A673 (cell line): ENCODE measurements around the gene SFT2D1. TPM values are rescaled to one million over a fixed set of nuclear protein-coding genes. Genes with fewer than 3 reads are reported as not detected.

ENCODE experiments used
- BruUV-seq: library from RNA; stranded (reverse); fragments of 400-500 nt; replicated peaks from 2 replicates; lab custom pipeline; 2021; lab: Mats Ljungman, UMichigan
- CTCF ChIA-PET: fragments of 300-600 bp; sonication (Branson Sonifier 250); formaldehyde crosslinking; loops from one replicate; lab custom pipeline; 2022; ENCODE audit warnings: antibody characterized with exemption; lab: Charles Lee
- POLR2A ChIA-PET: fragments of 300-600 bp; sonication (Branson Sonifier 250); formaldehyde crosslinking; loops from one replicate; lab custom pipeline; 2022; ENCODE audit warnings: antibody characterized with exemption; ENCODE audit not compliant: low non-redundant PET; lab: Charles Lee
- DNase-seq: peaks from one replicate; pipeline ENCODE4 v3.0.0-alpha.2; 2015; ENCODE audit warnings: low spot score
- H3K27ac ChIP-seq: fragments of 200-600 bp; sonication (generic); 2 replicates; pipeline ENCODE4 v1.5.1; 2016; ENCODE audit warnings: mixed run types, low read depth, mild to moderate bottlenecking, mixed read lengths, antibody characterized with exemption, low read length; ENCODE audit not compliant: poor library complexity, severe bottlenecking
- H3K27me3 ChIP-seq: fragments of 200-600 bp; sonication (generic); replicated peaks from 2 replicates; pipeline ENCODE4 v1.6.1; 2017; ENCODE audit warnings: mixed run types, low read depth, mild to moderate bottlenecking, mixed read lengths, antibody characterized with exemption, low read length; ENCODE audit not compliant: insufficient read depth, poor library complexity
- H3K36me3 ChIP-seq: fragments of 200-600 bp; sonication (generic); 2 replicates; pipeline ENCODE4 v1.6.1; 2016; ENCODE audit warnings: mixed run types, mild to moderate bottlenecking, mixed read lengths, antibody characterized with exemption, low read length; ENCODE audit not compliant: insufficient read depth, poor library complexity, severe bottlenecking
- H3K4me1 ChIP-seq: fragments of 200-600 bp; sonication (generic); 2 replicates; pipeline ENCODE4 v1.6.1; 2017; ENCODE audit warnings: mixed run types, mild to moderate bottlenecking, mixed read lengths, antibody characterized with exemption, low read length; ENCODE audit not compliant: insufficient read depth, poor library complexity, severe bottlenecking
- H3K4me3 ChIP-seq: fragments of 200-600 bp; sonication (generic); 2 replicates; pipeline ENCODE4 v1.5.1; 2016; ENCODE audit warnings: low read depth, mixed run types, mild to moderate bottlenecking, mixed read lengths, low read length; ENCODE audit not compliant: poor library complexity, severe bottlenecking
- H3K9me3 ChIP-seq: fragments of 200-600 bp; sonication (generic); 2 replicates; pipeline ENCODE4 v1.6.1; 2016; ENCODE audit warnings: mixed run types, low read depth, mild to moderate bottlenecking, mixed read lengths, antibody characterized with exemption, low read length; ENCODE audit not compliant: poor library complexity, severe bottlenecking
- EZH2 ChIP-seq: fragments of 200-600 bp; sonication (generic); IDR thresholded peaks from 2 replicates; pipeline ENCODE4 v1.6.1; 2017; ENCODE audit warnings: borderline replicate concordance, low read depth, mild to moderate bottlenecking, mixed read lengths, antibody characterized with exemption, low read length; ENCODE audit not compliant: poor library complexity, severe bottlenecking
- intact Hi-C: fragments of 100-400 bp; cut with micrococcal nuclease; formaldehyde crosslinking; loops from one replicate; pipeline ENCODE4 v1.10.0; 2022; ENCODE audit not compliant: unreplicated experiment
- total RNA-seq: library from RNA; stranded (reverse); gene quantifications from 2 replicates; pipeline ENCODE4 v1.2.3, GENCODE V29; 2021
- TF ChIP-seq, protein P1 (sequence below): fragments of 300-800, 200-600 bp; sonication (generic); conservative IDR thresholded peaks from 2 replicates; pipeline ENCODE4 v1.5.1; 2017; ENCODE audit warnings: low read depth, mild to moderate bottlenecking, antibody characterized with exemption, low read length, moderate library complexity, mixed read lengths

SFT2D1 gene
- total RNA-seq, 1 experiment from 2014 or later, result 62.0 TPM

DNA sequence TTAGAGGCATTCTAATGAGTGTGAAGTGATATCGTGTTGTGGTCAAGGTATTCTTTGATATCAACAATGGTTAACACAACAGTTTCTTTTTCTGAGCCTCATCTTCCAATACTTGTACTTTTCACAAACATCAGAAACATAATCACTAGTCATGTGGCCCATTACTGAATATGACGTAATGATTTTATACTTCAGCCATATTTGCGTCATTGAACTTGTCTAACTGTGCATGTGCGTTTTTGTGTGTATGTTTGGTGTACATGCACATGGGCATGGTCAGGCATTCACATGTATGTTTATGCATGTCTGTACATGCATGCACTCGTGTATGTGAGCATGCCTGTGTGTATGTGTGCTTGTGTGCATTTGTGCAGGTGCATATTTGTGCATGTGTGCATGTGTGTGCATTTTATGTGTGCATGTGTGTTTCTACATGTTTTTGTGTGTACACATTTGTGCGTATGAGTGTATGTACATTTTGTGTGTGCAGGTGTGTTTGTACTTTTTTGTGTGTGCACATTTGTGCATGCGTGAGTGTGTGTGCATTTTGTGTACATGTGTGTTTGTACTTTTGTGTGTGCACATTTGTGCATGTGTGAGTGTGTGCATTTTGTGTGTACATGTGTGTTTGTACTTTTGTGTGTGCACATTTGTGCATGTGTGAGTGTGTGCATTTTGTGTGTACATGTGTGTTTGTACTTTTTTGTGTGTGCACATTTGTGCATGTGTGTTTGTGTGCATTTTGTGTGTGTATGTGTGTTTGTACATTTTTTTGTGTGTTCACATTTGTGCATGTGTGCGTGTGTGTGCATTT is 63.6 kb downstream of the SFT2D1 start:
- BruUV-seq, result no TSS peak

DNA sequence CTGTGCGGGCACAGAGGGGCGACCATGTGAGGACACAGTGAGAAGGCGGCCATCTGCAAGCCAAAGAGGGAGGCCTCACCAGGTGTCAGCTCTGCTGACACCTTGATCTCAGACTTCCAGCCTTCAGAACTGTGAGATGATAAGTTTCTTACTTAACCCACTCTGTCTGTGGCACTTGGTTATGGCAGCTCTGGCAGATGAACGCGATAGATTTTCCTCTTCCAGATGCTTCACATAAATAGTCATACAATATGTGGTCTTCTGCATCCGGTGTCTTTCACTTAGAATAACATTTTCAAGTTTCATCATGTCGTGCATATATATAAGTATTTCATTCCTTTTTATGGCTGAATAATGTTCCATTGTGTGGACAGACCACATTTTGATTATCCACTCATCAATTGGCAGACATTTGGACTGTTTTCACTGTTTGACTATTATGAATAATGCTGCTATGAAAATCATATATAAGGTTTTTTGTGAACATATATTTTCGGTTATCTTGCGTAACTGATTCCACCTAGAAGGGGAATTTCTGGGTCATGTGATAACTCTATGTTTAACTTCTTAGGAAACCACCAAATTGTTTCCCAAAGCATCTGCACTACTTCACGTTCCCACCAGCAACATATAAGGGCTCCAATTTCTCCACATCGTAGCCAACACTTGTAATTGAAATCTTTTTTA is 64.3 kb downstream of the SFT2D1 start:
- no peaks in the 10 kb centered on the region for H3K36me3 ChIP-seq
- no peaks in the 10 kb centered on the region for H3K9me3 ChIP-seq
- H3K4me3 ChIP-seq, result no peak overlapping the region
- CTCF ChIA-PET, result no interaction called here
- no TSS peak for BruUV-seq
- no peak for DNase-seq
- no peak overlapping the region for H3K27ac ChIP-seq
- H3K4me1 ChIP-seq, result no peaks in the 10 kb centered on the region
- TF ChIP-seq, protein P1, sequence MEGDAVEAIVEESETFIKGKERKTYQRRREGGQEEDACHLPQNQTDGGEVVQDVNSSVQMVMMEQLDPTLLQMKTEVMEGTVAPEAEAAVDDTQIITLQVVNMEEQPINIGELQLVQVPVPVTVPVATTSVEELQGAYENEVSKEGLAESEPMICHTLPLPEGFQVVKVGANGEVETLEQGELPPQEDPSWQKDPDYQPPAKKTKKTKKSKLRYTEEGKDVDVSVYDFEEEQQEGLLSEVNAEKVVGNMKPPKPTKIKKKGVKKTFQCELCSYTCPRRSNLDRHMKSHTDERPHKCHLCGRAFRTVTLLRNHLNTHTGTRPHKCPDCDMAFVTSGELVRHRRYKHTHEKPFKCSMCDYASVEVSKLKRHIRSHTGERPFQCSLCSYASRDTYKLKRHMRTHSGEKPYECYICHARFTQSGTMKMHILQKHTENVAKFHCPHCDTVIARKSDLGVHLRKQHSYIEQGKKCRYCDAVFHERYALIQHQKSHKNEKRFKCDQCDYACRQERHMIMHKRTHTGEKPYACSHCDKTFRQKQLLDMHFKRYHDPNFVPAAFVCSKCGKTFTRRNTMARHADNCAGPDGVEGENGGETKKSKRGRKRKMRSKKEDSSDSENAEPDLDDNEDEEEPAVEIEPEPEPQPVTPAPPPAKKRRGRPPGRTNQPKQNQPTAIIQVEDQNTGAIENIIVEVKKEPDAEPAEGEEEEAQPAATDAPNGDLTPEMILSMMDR, result no peak
- no peak for TF ChIP-seq EZH2
- POLR2A ChIA-PET, result no interaction called here
- intact Hi-C loops, result loop anchor here (5.0 to 10.0 kb wide), 3 partner anchors 104 to 497 kb away; partner anchors contain the start of genes MPC1 and RPS6KA2
- H3K27me3 ChIP-seq, result no peaks in the 10 kb centered on the region

More for the DNA sequence above, 63.6 kb downstream of the SFT2D1 start:
- Histone ChIP-seq H3K9me3 (no peaks in the 10 kb centered on the region), H3K4me1 (no peaks in the 10 kb centered on the region), H3K27me3 (peaks cover 3% of the 10 kb centered on the region), H3K4me3 (no peak overlapping the region), H3K27ac (no peak overlapping the region), H3K36me3 (no peaks in the 10 kb centered on the region)
- POLR2A ChIA-PET, result no interaction called here
- no peak for DNase-seq
- CTCF ChIA-PET, result no interaction called here
- intact Hi-C loops, result loop anchor here (5.0 to 10.0 kb wide), 3 partner anchors 104 to 496 kb away; partner anchors contain the start of genes MPC1 and RPS6KA2
- TF ChIP-seq, protein P1, result no peak
- TF ChIP-seq EZH2, result no peak

DNA sequence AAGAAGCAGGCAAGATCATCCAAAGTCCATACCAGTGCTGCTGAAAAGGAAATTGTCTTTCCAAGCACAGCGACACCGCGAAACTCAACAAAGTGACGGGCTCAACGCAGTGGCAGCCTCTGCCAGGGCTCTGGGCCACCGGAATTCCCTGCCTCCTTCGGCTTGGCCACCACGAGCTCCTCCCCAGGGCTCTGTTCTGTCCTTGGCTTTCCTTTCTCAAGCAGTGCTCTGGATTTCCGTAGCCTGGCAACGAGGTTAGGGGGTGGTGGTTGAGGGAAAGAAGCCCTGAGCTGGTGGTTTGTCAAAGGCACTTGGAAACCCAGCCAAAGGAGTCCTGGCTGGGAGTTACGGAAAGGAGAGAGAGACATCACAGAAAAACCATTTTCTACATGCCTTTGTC is 65.3 kb downstream of the SFT2D1 start:
- TF ChIP-seq EZH2, result no peak
- TF ChIP-seq, protein P1, result no peak
- H3K27ac ChIP-seq, result no peak overlapping the region
- POLR2A ChIA-PET, result no interaction called here
- no peaks in the 10 kb centered on the region for H3K9me3 ChIP-seq
- no peak for DNase-seq
- H3K36me3 ChIP-seq, result no peaks in the 10 kb centered on the region
- no peak overlapping the region for H3K4me3 ChIP-seq
- H3K27me3 ChIP-seq, result no peaks in the 10 kb centered on the region
- CTCF ChIA-PET, result interaction anchor here (0.6 to 1.3 kb wide), 4 partner anchors 25 to 936 kb away, joined by 3 to 7 read pairs (median 4); no protein-coding TSS in a partner anchor
- intact Hi-C loops, result loop anchor here (5.0 to 10.0 kb wide), 3 partner anchors 105 to 498 kb away; partner anchors contain the start of genes MPC1 and RPS6KA2
- no peaks in the 10 kb centered on the region for H3K4me1 ChIP-seq
- no TSS peak for BruUV-seq
